Activated naive CD4-positive, alpha-beta T cell treated with anti-CD3 and anti-CD28 coated beads, Interleukin-2, amount 10 ng/mL, durations not matched to agents 7 days and 5 days (primary cell): ENCODE measurements around the gene METTL24.
"Not testable (repeated sequence)": the region's sequence is repeated elsewhere in the genome, so short reads cannot be mapped to it uniquely, and the experiment has no call there.

ENCODE experiments used
- CTCF ChIA-PET: fragments of 350-600 bp; sonication (Branson Sonifier 250); formaldehyde crosslinking; loops from one replicate; lab custom pipeline; 2021; ENCODE audit warnings: antibody characterized with exemption; lab: Charles Lee
- DNase-seq: peaks from one replicate; pipeline ENCODE4 v3.0.0-alpha.2; 2020
- H3K27ac Mint-ChIP-seq: one replicate; pipeline ENCODE4 v1.8.0; 2021; ENCODE audit warnings: mild to moderate bottlenecking, moderate library complexity, mixed read lengths
- H3K27me3 Mint-ChIP-seq: one replicate; pipeline ENCODE4 v1.8.0; 2021; ENCODE audit warnings: mild to moderate bottlenecking, mixed read lengths
- H3K36me3 Mint-ChIP-seq: one replicate; pipeline ENCODE4 v1.8.0; 2021; ENCODE audit warnings: mixed read lengths
- H3K4me1 Mint-ChIP-seq: one replicate; pipeline ENCODE4 v1.8.0; 2021; ENCODE audit warnings: mixed read lengths
- H3K4me3 Mint-ChIP-seq: one replicate; pipeline ENCODE4 v1.8.0; 2021; ENCODE audit warnings: mild to moderate bottlenecking, moderate library complexity, mixed read lengths
- H3K9me3 Mint-ChIP-seq: one replicate; pipeline ENCODE4 v1.8.0; 2021; ENCODE audit warnings: mixed read lengths

Gene METTL24

GRCh38 chr6:110298916-110299315 is 59.2 kb downstream of the METTL24 start:
- H3K4me1 Mint-ChIP-seq = peaks cover 14% of the 10 kb centered on the region
- H3K9me3 Mint-ChIP-seq = no peaks in the 10 kb centered on the region
- CTCF ChIA-PET = no interaction called here
- DNase-seq = no peak
- no peak overlapping the region for H3K27ac Mint-ChIP-seq
- no peaks in the 10 kb centered on the region for H3K36me3 Mint-ChIP-seq
- H3K4me3 Mint-ChIP-seq = no peak overlapping the region
- H3K27me3 Mint-ChIP-seq = peaks cover 33% of the 10 kb centered on the region

- CTCF ChIA-PET = no interaction called here
- H3K27me3 Mint-ChIP-seq = peaks cover 28% of the 10 kb centered on the region
- no peaks in the 10 kb centered on the region for H3K9me3 Mint-ChIP-seq
- DNase-seq = no peak
- no peak overlapping the region for H3K4me3 Mint-ChIP-seq
- peaks cover 14% of the 10 kb centered on the region for H3K4me1 Mint-ChIP-seq
- no peak overlapping the region for H3K27ac Mint-ChIP-seq
- no peaks in the 10 kb centered on the region for H3K36me3 Mint-ChIP-seq
Measured at GRCh38 chr6:110298411-110298810, 59.7 kb downstream of the METTL24 start.

DNA sequence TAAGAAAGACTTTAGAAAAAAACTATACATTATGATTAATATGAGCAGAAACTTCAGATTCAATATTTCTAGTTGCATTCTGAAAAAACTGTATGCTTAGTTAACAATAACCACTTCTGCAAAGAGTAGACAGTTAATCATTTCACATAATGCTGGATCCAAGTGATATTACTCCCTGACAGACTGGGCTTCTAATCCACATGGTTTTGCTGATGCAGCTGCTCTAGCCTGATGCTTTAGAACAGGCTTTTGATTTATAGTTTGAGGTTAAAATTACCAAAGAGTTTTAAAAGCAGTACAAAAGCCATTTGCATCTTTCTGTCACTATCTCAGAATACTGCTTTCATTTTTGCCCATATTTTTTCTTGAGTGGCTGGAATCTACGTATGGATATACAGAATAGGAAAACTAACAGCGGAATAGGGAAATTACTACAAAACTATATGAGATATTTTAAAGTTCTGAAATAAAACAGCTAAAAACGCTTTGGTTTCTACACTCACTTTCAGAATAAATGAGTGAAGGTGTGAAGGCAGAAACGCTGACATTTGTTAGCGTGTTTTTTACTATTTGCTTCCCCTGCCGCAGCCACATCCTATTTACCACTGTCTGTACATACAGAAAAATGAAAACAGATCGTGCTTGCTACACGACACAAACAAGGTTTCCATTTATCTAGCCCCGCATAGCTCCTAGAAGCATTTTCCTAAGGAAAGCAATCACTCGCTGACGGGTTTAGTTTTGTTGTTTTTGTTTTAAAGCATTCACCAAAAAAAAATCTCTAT is 61.7 kb downstream of the METTL24 start:
- Mint-ChIP-seq H3K4me3 (peak overlapping the region; percentile 24), H3K36me3 (no peaks in the 10 kb centered on the region), H3K4me1 (peaks cover 14% of the 10 kb centered on the region), H3K9me3 (no peaks in the 10 kb centered on the region), H3K27ac (peak overlapping the region; percentile 22), H3K27me3 (peaks cover 21% of the 10 kb centered on the region)
- CTCF ChIA-PET = no interaction called here
- no peak for DNase-seq

- Mint-ChIP-seq H3K4me3 (no peak overlapping the region), H3K9me3 (no peaks in the 10 kb centered on the region), H3K27me3 (peaks cover 21% of the 10 kb centered on the region), H3K36me3 (no peaks in the 10 kb centered on the region), H3K27ac (no peak overlapping the region), H3K4me1 (peaks cover 14% of the 10 kb centered on the region)
- DNase-seq = no peak
- CTCF ChIA-PET = no interaction called here
Measured at GRCh38 chr6:110295451-110296165, 62.5 kb downstream of the METTL24 start.

DNA sequence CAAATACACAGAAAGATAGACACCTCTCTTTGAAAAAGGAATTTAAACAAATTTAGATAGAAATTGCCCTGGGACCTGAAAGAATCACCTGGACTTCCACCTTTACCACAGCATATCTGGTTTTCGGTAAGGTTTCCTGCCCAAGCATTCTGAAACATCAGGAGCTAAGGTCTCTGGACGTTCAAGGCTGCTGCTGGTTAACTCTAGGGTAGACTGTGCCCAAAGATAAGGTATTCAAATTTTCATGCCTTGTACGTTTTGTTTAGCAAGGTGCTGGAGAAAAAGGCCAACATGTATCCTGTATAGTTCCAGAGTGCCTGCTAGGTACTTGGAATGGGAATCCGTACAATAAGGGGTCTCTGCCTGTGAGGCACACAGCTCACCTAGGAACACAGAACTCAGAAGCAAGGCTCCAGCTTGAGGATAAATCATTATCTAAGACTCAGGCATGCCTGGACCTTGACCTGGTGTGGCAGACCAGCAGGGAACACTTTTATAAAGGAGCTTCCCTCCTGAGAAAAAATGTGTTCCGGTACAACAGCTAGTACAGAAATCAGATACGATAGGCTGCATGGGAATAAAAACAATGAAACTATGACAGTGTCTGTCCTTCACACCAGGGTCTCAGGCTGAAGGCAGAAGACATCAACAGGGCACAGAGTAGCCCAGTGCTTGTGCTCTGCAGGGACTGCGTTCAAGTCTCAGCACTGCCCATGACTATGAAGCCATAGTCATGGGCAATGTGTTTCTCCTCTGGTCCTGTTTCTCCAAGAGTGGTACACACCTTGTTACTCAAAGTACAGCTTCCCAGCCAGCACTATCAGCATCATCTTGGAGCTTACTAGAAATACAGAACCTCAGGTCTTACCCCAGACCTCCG is 70.4 kb downstream of the METTL24 start:
- no peak overlapping the region for H3K4me3 Mint-ChIP-seq
- no peak overlapping the region for H3K27ac Mint-ChIP-seq
- H3K4me1 Mint-ChIP-seq = no peaks in the 10 kb centered on the region
- no peaks in the 10 kb centered on the region for H3K9me3 Mint-ChIP-seq
- H3K36me3 Mint-ChIP-seq = no peaks in the 10 kb centered on the region
- CTCF ChIA-PET = no interaction called here
- H3K27me3 Mint-ChIP-seq = peaks cover 16% of the 10 kb centered on the region
- no peak for DNase-seq

DNA sequence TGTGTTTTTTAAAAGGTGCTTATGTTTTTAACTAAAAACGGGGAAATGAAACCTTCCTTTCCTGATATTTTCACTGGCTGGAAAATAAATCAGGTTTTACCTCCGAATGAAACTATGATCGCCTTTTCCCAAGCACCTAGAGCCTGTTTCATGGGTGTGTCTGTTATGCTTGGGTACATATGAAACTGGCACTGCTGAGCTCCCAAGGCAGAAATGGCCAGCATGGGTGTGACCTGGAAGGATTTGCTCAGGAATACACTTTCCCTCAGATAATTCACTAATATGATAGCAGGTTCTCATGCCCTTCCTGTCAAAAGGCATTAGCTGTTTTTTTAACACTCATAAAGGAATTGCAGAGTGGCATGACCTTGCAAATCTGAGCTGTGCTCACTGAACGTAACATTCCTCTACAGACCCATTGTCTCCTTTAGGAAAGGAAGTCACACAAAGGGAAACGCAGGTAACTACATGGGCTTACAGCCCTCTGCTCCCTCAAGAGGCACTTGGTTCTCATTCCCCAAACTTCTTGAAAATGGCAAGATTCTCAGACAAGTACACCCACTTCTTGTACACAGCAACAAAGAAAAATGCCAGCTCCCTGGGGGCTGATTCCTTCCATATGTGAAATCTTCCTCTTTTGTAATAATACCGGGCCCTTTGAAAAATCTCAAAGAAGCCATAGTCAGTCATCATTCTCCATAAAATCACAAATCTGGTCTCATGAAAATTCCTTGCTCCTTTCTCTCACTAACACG is 72.7 kb downstream of the METTL24 start:
- no peaks in the 10 kb centered on the region for H3K9me3 Mint-ChIP-seq
- H3K4me1 Mint-ChIP-seq = no peaks in the 10 kb centered on the region
- no peak overlapping the region for H3K4me3 Mint-ChIP-seq
- H3K36me3 Mint-ChIP-seq = no peaks in the 10 kb centered on the region
- peaks cover 16% of the 10 kb centered on the region for H3K27me3 Mint-ChIP-seq
- DNase-seq = no peak
- H3K27ac Mint-ChIP-seq = no peak overlapping the region
- CTCF ChIA-PET = no interaction called here

- no peak overlapping the region for H3K27ac Mint-ChIP-seq
- H3K9me3 Mint-ChIP-seq = peaks cover 2% of the 10 kb centered on the region
- H3K4me3 Mint-ChIP-seq = no peak overlapping the region
- DNase-seq = no peak
- H3K36me3 Mint-ChIP-seq = no peaks in the 10 kb centered on the region
- CTCF ChIA-PET = no interaction called here
- H3K4me1 Mint-ChIP-seq = no peaks in the 10 kb centered on the region
- peaks cover 12% of the 10 kb centered on the region for H3K27me3 Mint-ChIP-seq
Measured at GRCh38 chr6:110284855-110285254, 73.3 kb downstream of the METTL24 start.

DNA sequence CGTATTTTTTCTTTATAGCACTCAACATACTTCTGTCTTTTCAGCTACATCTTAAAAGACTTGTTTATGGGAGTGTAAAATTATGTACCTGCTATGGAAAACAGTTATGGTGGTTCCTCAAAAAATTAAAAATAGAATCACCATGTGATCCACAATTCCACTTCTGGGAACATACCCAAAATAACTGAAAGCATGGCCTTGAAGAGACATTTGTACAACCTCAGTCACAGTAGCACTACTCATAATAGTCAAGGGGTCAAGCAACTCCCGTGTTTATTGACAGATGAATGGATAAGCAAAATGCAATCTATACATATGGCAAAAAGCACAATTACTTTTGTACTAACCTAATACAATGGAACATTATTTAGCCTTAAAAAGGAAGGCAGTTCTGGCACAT is 74.5 kb downstream of the METTL24 start:
- H3K9me3 Mint-ChIP-seq = peaks cover 6% of the 10 kb centered on the region
- DNase-seq = no peak
- peaks cover 9% of the 10 kb centered on the region for H3K27me3 Mint-ChIP-seq
- no peaks in the 10 kb centered on the region for H3K36me3 Mint-ChIP-seq
- no peak overlapping the region for H3K27ac Mint-ChIP-seq
- CTCF ChIA-PET = no interaction called here
- no peak overlapping the region for H3K4me3 Mint-ChIP-seq
- no peaks in the 10 kb centered on the region for H3K4me1 Mint-ChIP-seq

GRCh38 chr6:110282412-110282811 is 75.7 kb downstream of the METTL24 start:
- no peak for DNase-seq
- no peaks in the 10 kb centered on the region for H3K4me1 Mint-ChIP-seq
- H3K27ac Mint-ChIP-seq = no peak overlapping the region
- H3K36me3 Mint-ChIP-seq = no peaks in the 10 kb centered on the region
- H3K9me3 Mint-ChIP-seq = peaks cover 6% of the 10 kb centered on the region
- CTCF ChIA-PET = no interaction called here
- no peak overlapping the region for H3K4me3 Mint-ChIP-seq
- peaks cover 9% of the 10 kb centered on the region for H3K27me3 Mint-ChIP-seq

- peaks cover 6% of the 10 kb centered on the region for H3K9me3 Mint-ChIP-seq
- H3K4me1 Mint-ChIP-seq = no peaks in the 10 kb centered on the region
- DNase-seq = no peak
- H3K27me3 Mint-ChIP-seq = peaks cover 4% of the 10 kb centered on the region
- no peak overlapping the region for H3K4me3 Mint-ChIP-seq
- H3K36me3 Mint-ChIP-seq = no peaks in the 10 kb centered on the region
- CTCF ChIA-PET = no interaction called here
- H3K27ac Mint-ChIP-seq = no peak overlapping the region
Measured at GRCh38 chr6:110277100-110277665, 81.0 kb downstream of the METTL24 start.

DNA sequence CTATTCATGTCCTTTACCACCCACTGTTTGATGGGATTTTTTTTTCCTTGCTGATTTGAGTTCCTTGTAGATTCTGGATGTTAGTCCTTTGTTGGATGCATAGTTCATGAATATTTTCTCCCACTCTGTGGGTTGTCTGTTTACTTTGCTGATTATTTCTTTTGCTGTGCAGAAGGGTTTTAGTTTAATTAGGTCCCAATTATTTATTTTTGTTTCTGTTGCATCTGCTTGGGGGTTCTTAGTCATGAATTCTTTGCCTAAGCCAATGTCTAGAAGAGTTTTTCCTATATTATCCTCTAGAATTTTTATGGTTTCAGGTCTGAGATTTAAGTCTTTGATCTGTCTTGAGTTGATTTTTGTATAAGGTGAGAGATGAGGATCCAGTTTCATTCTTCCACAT is 85.4 kb downstream of the METTL24 start:
- H3K4me3 Mint-ChIP-seq, H3K27me3 Mint-ChIP-seq, CTCF ChIA-PET: not testable (repeated sequence)

GRCh38 chr6:110271732-110272022 is 86.5 kb downstream of the METTL24 start:
- H3K27me3 Mint-ChIP-seq = peaks cover 4% of the 10 kb centered on the region
- no peaks in the 10 kb centered on the region for H3K36me3 Mint-ChIP-seq
- no peaks in the 10 kb centered on the region for H3K9me3 Mint-ChIP-seq
- H3K4me3 Mint-ChIP-seq = no peak overlapping the region
- CTCF ChIA-PET = no interaction called here
- no peak for DNase-seq
- no peak overlapping the region for H3K27ac Mint-ChIP-seq
- H3K4me1 Mint-ChIP-seq = no peaks in the 10 kb centered on the region

More for the DNA sequence above, 85.4 kb downstream of the METTL24 start:
- H3K4me1 Mint-ChIP-seq, H3K27ac Mint-ChIP-seq, H3K9me3 Mint-ChIP-seq, H3K36me3 Mint-ChIP-seq, DNase-seq: not testable (repeated sequence)

GRCh38 chr6:110270165-110270564 is 88.0 kb downstream of the METTL24 start:
- Mint-ChIP-seq H3K27ac (no peak overlapping the region), H3K4me1 (no peaks in the 10 kb centered on the region), H3K4me3 (no peak overlapping the region), H3K36me3 (no peaks in the 10 kb centered on the region), H3K9me3 (no peaks in the 10 kb centered on the region), H3K27me3 (peaks cover 4% of the 10 kb centered on the region)
- CTCF ChIA-PET = no interaction called here
- no peak for DNase-seq

DNA sequence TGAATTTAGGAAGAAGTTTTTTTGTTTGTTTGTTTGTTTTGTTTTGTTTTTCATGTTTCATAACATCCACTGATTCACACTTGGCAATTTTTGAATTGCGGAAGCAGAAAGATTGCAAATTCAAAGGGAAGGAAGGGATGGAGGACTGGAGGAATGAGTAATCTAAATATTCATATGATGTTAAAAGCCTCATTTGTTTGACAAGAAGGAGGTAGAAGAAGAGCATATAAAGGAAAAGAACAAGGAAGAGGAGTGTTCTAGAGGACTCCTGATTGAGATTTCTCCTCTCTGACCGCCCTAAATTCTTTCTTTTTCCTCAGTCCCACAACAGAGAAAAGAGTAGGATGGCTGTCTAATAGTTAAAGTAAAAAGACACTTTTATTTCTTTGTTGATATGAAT is 88.5 kb downstream of the METTL24 start:
- Mint-ChIP-seq H3K4me3 (no peak overlapping the region), H3K27ac (no peak overlapping the region), H3K27me3 (peaks cover 2% of the 10 kb centered on the region), H3K9me3 (no peaks in the 10 kb centered on the region), H3K4me1 (no peaks in the 10 kb centered on the region), H3K36me3 (no peaks in the 10 kb centered on the region)
- no peak for DNase-seq
- CTCF ChIA-PET = no interaction called here
